Neutrophil (primary cell): ENCODE measurements around the gene CRTC2.

Experiments used
- H3K27ac ChIP-seq: fragments of 200-600 bp; sonication (generic); 2 replicates; pipeline ENCODE4 v1.5.1; 2016; ENCODE audit warnings: mild to moderate bottlenecking, moderate library complexity
- H3K27me3 ChIP-seq: fragments of 200-600 bp; sonication (generic); 2 replicates; pipeline ENCODE4 v1.6.0; 2016; ENCODE audit warnings: mild to moderate bottlenecking
- H3K36me3 ChIP-seq: fragments of 200-600 bp; sonication (generic); 2 replicates; pipeline ENCODE4 v1.5.1; 2017
- H3K4me1 ChIP-seq, 2 experiments: fragments of 200-600 bp in 1 of 2; sonication (generic) in 1 of 2; 1 replicate in 1 of 2; 2 replicates in 1 of 2; pipeline versions ENCODE4 v1.5.1 to v1.6.1; 2013 to 2016; ENCODE audit warnings: low read depth in 1 of 2, low read length in 1 of 2, mild to moderate bottlenecking in 1 of 2, moderate library complexity in 1 of 2; ENCODE audit not compliant: control insufficient read depth in 1 of 2, insufficient read depth in 1 of 2
- H3K4me3 ChIP-seq, 2 experiments: fragments of 200-600 bp in 1 of 2; sonication (generic) in 1 of 2; 1 replicate in 1 of 2; 2 replicates in 1 of 2; pipeline ENCODE4 v1.5.1; 2013 to 2016; ENCODE audit warnings: low read depth in 1 of 2, low read length in 1 of 2, mild to moderate bottlenecking in 1 of 2, moderate library complexity in 1 of 2
- H3K9me3 ChIP-seq: fragments of 200-600 bp; sonication (generic); 2 replicates; pipeline ENCODE4 v1.5.1; 2016
- TF ChIP-seq, protein P1 (sequence below): fragments of 200-600 bp; sonication (generic); IDR thresholded peaks from 2 replicates; pipeline ENCODE4 v1.5.1; 2016; ENCODE audit warnings: antibody characterized with exemption

CRTC2 gene

DNA sequence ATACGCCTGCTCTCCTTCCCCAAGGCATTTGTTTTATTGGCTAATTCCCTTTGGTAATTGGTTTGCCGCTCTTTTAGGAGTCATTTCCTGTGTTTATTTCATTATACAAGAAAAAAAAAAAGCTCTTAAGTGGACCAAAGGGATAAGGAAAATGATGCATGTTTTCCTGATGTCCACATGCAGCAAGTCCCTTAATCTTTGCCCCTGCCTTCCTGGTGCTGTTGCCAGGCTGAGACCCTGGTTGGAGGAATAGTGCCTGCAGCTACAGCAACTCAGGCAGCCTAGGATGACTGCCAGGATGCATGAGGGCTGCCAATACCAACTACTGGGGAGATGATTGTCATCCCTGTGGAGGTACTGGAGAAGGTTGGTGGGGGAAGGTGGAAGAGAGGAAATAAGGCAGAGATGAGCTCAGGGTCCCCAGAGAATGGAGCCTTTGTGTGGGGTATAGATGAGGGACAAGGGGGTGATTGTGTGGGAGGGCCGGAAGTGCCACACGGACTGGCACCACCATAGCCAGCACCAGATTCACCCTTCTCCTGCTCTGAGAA lies 29.5 kb downstream of the CRTC2 start:
- peak overlapping the region; percentile 50 for H3K27ac ChIP-seq
- H3K27me3 ChIP-seq: no peaks in the 10 kb centered on the region
- H3K4me3 ChIP-seq: no peak overlapping the region

DNA sequence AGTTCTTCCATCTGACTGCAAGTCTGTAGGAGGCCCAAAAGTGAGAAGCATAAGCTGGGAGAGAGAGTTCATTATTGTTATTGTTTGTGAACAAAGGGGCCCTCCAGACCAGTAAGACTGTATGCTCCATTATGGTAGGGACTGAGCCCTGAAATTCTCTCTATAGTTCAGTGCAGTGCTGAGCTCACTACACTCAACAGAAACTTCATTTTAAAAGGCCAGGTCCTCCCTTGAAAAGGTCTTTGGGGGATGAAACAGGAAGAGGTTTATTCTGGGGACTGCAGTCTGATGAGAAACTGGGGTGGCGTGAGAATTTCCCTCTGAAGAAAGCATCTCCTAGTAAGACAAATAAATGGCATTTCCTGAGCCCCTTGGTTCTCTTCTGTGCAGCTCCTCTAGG lies 30.2 kb downstream of the CRTC2 start:
- TF ChIP-seq, protein P1, sequence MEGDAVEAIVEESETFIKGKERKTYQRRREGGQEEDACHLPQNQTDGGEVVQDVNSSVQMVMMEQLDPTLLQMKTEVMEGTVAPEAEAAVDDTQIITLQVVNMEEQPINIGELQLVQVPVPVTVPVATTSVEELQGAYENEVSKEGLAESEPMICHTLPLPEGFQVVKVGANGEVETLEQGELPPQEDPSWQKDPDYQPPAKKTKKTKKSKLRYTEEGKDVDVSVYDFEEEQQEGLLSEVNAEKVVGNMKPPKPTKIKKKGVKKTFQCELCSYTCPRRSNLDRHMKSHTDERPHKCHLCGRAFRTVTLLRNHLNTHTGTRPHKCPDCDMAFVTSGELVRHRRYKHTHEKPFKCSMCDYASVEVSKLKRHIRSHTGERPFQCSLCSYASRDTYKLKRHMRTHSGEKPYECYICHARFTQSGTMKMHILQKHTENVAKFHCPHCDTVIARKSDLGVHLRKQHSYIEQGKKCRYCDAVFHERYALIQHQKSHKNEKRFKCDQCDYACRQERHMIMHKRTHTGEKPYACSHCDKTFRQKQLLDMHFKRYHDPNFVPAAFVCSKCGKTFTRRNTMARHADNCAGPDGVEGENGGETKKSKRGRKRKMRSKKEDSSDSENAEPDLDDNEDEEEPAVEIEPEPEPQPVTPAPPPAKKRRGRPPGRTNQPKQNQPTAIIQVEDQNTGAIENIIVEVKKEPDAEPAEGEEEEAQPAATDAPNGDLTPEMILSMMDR: no peak
- peak overlapping the region; percentile 50 for H3K27ac ChIP-seq
- H3K36me3 ChIP-seq: peaks cover 46% of the 10 kb centered on the region
- no peaks in the 10 kb centered on the region for H3K9me3 ChIP-seq
- H3K4me1 ChIP-seq: peaks cover 10 to 11% of the 10 kb centered on the region in 2 experiments
- H3K4me3 ChIP-seq: no peak overlapping the region
- H3K27me3 ChIP-seq: no peaks in the 10 kb centered on the region

More for the DNA sequence above, 29.5 kb downstream of the CRTC2 start:
- H3K9me3 ChIP-seq: no peaks in the 10 kb centered on the region
- TF ChIP-seq, protein P1: no peak
- H3K4me1 ChIP-seq: peaks cover 6 to 7% of the 10 kb centered on the region in 2 experiments
- peaks cover 52% of the 10 kb centered on the region for H3K36me3 ChIP-seq

DNA sequence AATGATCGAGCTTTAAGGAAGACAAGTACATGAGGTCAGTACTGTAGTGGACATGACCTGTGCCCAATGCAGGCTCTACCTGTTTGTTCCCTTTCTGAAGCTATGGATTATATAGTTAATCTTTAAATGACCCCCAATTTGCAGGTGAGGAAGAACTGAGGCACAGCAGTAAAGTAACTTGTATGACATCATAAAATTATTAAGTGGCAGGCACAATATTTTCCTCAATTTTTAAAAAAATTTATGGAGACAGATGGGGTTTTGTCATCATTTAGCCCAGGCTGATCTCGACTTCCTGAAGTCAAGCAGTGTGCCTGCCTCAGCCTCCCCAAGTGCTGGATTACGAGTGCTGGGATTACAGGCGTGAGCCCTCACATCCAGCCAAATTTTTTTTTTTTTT lies 32.0 kb downstream of the CRTC2 start:
- TF ChIP-seq, protein P1: no peak
- Histone ChIP-seq H3K9me3 (no peaks in the 10 kb centered on the region), H3K4me1 (peaks cover 18 to 19% of the 10 kb centered on the region in 2 experiments), H3K36me3 (peaks cover 27% of the 10 kb centered on the region), H3K27ac (no peak overlapping the region), H3K27me3 (no peaks in the 10 kb centered on the region), H3K4me3 (no peak overlapping the region)

DNA sequence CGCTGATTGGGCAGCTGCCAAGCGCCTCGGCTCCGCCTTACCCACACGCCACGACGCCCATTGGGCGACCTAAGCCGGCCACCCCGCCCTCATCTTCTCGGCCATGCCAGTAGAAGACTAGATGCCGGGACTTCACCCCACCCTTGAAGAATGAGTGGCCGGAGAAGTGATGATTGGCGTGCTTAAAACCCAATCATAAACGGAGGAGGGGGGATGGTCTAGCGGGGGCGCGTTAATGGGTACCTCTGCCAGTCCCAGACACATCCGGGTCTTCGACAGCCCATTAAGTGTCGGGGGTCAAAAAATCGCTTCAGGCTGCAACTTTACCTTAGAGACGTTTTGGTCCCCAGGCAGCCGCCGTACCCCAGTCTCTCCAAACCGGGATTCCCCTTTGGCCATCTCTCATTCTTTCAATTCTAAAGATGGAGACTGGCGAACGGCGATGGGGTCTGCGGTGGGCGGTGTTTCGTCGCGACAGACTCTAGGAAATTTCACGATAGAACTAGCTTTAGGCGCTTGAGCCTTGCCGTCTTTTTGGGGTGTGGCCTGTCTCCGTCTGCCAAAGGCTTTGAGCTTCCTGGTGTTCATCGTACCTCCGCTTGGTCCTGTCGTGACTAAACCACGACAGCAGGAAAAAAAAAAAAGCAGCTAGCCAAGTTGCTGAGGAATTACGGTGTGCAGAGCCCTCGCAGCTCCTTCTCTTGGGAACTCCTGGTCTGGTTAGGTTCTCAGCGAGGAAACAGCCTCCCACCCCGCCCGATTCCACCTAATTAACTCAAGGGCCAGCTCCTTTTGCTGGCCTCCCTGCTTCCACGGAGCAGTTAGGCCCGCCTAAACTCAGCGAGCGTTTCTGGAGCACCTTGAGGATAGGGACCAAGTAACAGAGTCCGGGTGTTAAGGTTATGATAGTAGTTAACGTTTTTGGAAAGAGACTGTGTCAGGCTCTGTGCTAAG lies 35.2 kb downstream of the CRTC2 start, which contains the start of gene GATAD2B:
Gene GATAD2B, minus strand, starts transcription at position 1 of the 954 bp plus-strand sequence. CDS start 94,625 bp downstream, outside the sequence.
- H3K4me1 ChIP-seq: peaks cover 37 to 38% of the 10 kb centered on the region in 2 experiments
- no peaks in the 10 kb centered on the region for H3K9me3 ChIP-seq
- H3K27ac ChIP-seq: peak within 1 kb of the TSS; percentile 98
- no peaks in the 10 kb centered on the region for H3K27me3 ChIP-seq
- H3K36me3 ChIP-seq: peaks cover 6% of the 10 kb centered on the region
- peak within 1 kb of the TSS; percentile 75 to 95 for H3K4me3 ChIP-seq
- TF ChIP-seq, protein P1: peak; percentile 57

DNA sequence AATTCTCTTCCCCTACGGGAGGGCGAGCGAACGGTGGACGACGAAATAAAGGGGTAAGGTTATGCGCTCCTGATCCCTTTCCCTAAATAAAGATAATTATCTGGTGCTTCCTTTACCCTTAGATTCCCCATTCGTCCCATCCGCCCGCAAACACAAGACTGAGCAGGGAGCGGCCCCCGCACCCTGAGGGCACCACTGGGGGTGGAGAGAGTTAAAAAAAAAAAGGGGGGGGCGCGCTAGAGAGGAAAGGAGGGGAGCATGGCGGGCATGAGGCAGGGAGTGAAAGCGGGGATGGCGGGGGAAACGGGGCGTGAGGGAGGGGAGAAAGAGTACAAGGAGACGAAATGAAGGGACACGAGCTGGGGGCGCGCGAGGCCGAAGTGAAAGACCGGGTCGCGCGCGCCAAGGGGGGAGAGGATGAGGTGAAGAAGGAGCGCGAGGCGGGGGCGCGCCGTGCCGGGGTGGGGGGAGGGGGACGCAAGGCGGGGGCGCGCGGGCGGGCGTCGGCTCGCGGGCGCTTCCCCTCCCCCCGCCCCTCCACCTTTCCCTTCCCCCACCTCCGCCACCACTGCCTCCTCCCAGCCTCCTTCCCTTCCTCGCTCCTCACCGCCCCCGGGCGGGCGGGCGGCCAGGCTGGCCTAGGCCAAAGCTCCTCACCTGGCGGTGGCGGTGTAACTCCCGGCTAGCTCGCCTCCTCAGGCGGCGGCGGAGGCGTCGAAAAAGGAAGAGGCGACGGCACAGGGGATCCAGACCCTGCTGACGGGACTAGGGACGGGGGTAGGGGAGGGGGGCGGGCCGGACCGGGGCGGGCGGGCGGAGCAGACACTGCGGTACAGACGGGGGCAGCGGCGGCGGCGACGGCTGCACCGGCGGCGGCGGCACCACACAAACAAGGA lies 36.1 kb downstream of the CRTC2 start:
- peaks cover 37 to 38% of the 10 kb centered on the region in 2 experiments for H3K4me1 ChIP-seq
- peak overlapping the region; percentile 75 to 95 for H3K4me3 ChIP-seq
- H3K36me3 ChIP-seq: peaks cover 8% of the 10 kb centered on the region
- H3K27me3 ChIP-seq: no peaks in the 10 kb centered on the region
- H3K9me3 ChIP-seq: no peaks in the 10 kb centered on the region
- TF ChIP-seq, protein P1: peak; percentile 74
- H3K27ac ChIP-seq: peak overlapping the region; percentile 98
